ENCODE measurements around the gene SLC9A9.

- no peak for TF ChIP-seq CTCF (IDR thresholded peaks at IDR 0.05)
- TF ChIP-seq POLR2A (IDR thresholded peaks at IDR 0.05), result no peak
Observed at GRCh38 chr3:143648708-143649107, 199.6 kb downstream of the SLC9A9 start.

Data from uterus (tissue), 2 donors.